ENCODE data around the gene OPTN. TPM values are rescaled to one million over a fixed set of nuclear protein-coding genes. Genes with fewer than 3 reads are reported as not detected.
"Not testable (repeated sequence)": the region's sequence is repeated elsewhere in the genome, so short reads cannot be mapped to it uniquely, and the experiment has no call there.

OPTN gene
- total RNA-seq, 1 donor from 2014 or later = 90.6 TPM

- Mint-ChIP-seq H3K4me1 (ENCODE audit: low read depth, unreplicated experiment) (no peaks in the 10 kb centered on the region), H3K27me3 (ENCODE audit: unreplicated experiment) (no peaks in the 10 kb centered on the region), H3K4me3 (ENCODE audit: unreplicated experiment) (no peak overlapping the region), H3K9me3 (ENCODE audit: unreplicated experiment) (no peaks in the 10 kb centered on the region), H3K27ac (ENCODE audit: unreplicated experiment) (no peak overlapping the region), H3K36me3 (ENCODE audit: unreplicated experiment) (peaks cover 8% of the 10 kb centered on the region)
- DNase-seq = no peak
- no peak for TF ChIP-seq CTCF (IDR thresholded peaks at IDR 0.05; ENCODE audit: partially characterized antibody, unreplicated experiment)
These were observed 47.2 kb downstream of the OPTN start for GRCh38 chr10:13147161-13147560.

GRCh38 chr10:13152296-13152695 is 52.3 kb downstream of the OPTN start:
- TF ChIP-seq CTCF (IDR thresholded peaks at IDR 0.05; ENCODE audit: partially characterized antibody, unreplicated experiment) = no peak
- Mint-ChIP-seq H3K4me3 (ENCODE audit: unreplicated experiment) (no peak overlapping the region), H3K9me3 (ENCODE audit: unreplicated experiment) (no peaks in the 10 kb centered on the region), H3K4me1 (ENCODE audit: low read depth, unreplicated experiment) (no peaks in the 10 kb centered on the region), H3K36me3 (ENCODE audit: unreplicated experiment) (peaks cover 3% of the 10 kb centered on the region), H3K27ac (ENCODE audit: unreplicated experiment) (no peak overlapping the region), H3K27me3 (ENCODE audit: unreplicated experiment) (no peaks in the 10 kb centered on the region)
- no peak for DNase-seq

DNA sequence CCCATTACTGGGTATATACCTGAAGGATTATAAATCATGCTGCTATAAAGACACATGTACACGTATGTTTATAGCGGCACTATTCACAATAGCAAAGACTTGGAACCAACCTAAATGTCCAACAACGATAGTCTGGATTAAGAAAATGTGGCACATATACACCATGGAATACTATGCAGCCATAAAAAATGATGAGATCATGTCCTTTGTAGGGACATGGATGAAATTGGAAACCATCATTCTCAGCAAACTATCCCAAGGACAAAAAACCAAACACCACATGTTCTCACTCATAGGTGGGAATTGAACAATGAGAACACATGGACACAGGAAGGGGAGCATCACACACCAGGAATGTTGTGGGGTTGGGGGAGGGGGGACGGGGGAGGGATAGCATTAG is 55.9 kb downstream of the OPTN start:
- not testable (repeated sequence) for H3K4me3 Mint-ChIP-seq (ENCODE audit: unreplicated experiment); H3K9me3 Mint-ChIP-seq (ENCODE audit: unreplicated experiment); H3K27me3 Mint-ChIP-seq (ENCODE audit: unreplicated experiment); H3K27ac Mint-ChIP-seq (ENCODE audit: unreplicated experiment); DNase-seq; H3K4me1 Mint-ChIP-seq (ENCODE audit: low read depth, unreplicated experiment); H3K36me3 Mint-ChIP-seq (ENCODE audit: unreplicated experiment)

DNA sequence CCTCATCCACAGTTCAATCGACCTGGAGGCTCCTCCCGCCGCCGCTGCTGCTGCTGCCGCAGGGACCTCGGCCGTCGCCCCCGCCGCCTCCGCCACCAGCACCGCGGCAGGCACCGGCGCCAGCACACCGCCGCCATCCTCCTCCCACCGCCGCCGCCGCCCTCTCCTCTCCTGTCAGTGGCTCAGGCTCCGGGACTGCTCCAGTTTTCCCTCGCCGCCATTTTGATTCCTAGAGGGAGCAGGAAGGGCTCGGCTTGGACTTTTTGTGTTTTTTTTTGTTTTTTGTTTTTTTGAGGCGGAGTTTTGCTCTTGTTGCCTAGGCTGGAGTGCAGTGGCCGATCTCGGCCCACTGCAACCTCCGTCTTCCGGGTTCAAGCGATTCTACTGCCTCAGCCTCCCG is 58.4 kb downstream of the OPTN start:
- TF ChIP-seq CTCF (IDR thresholded peaks at IDR 0.05; ENCODE audit: partially characterized antibody, unreplicated experiment) = no peak
- no peaks in the 10 kb centered on the region for H3K9me3 Mint-ChIP-seq (ENCODE audit: unreplicated experiment)
- H3K27me3 Mint-ChIP-seq (ENCODE audit: unreplicated experiment) = peaks cover 2% of the 10 kb centered on the region
- no peaks in the 10 kb centered on the region for H3K36me3 Mint-ChIP-seq (ENCODE audit: unreplicated experiment)
- peaks cover 7% of the 10 kb centered on the region for H3K4me1 Mint-ChIP-seq (ENCODE audit: low read depth, unreplicated experiment)
- H3K4me3 Mint-ChIP-seq (ENCODE audit: unreplicated experiment) = no peak overlapping the region
- no peak for DNase-seq
- H3K27ac Mint-ChIP-seq (ENCODE audit: unreplicated experiment) = no peak overlapping the region

DNA sequence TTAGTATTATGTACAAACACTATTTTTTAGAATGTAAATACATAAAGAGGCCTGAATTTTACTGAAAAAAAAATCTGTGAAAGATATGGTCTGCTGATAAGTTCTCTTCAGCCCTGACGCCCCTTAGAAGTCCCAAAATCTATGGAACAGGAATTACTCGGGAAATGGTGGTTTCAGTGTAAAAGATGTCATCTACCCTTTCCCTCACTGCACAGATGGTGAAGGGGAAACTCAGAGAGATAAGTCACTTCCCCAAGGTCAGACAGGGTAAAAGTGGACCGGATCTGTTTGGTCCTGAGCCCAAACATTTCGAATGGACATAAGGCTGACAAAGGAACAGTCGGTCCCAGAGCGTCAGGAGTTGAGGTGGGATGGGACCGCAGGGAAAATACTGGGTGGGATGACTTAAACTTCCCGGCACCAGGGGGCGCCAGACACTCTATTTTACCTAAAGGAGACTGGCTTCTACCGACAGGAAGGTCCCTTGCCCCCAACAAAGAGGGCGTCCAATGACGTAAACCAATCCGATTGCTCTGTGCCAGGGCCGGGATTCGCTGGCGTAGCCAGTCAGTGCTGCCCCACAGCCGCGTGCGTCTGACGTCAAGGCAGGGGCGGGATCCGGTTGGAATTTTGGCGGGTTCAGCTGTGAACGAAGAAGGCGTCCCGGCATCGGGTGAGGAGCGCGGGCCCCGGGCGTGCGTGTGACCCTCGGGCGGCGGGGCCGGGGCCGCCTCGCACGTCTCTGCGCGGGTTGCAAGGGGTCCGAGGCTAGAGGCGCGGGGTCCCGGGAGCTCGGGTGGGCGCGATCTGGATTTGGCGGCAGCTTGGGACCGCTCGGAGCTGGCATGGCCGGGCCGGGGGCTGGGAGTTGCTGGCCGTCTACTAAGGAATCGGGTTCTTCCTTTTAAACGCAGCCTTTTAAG is 61.2 kb downstream of the OPTN start, which contains the start of gene MCM10:
MCM10 (plus strand) TSS at position 625 of the 923 bp plus-strand sequence. CDS start 2,645 bp downstream, outside the sequence.
- Mint-ChIP-seq H3K4me1 (ENCODE audit: low read depth, unreplicated experiment) (peaks cover 7% of the 10 kb centered on the region), H3K9me3 (ENCODE audit: unreplicated experiment) (no peaks in the 10 kb centered on the region), H3K4me3 (ENCODE audit: unreplicated experiment) (peak within 1 kb of the TSS; percentile 90), H3K27ac (ENCODE audit: unreplicated experiment) (peak within 1 kb of the TSS; percentile 72), H3K27me3 (ENCODE audit: unreplicated experiment) (peaks cover 2% of the 10 kb centered on the region), H3K36me3 (ENCODE audit: unreplicated experiment) (no peaks in the 10 kb centered on the region)
- TF ChIP-seq CTCF (IDR thresholded peaks at IDR 0.05; ENCODE audit: partially characterized antibody, unreplicated experiment) = peak; percentile 93
- peak; percentile 97 for DNase-seq
